NCI-H187 (cell line): ENCODE data around the gene PTPN13.
A peak's percentile ranks its signal among the peaks of the same experiment; 100 is the strongest.

Experiments
- DNase-seq, 2 experiments: peaks; one replicate each; lab custom pipeline; 2025; lab: John Stamatoyannopoulos, UW

The PTPN13 gene

GRCh38 chr4:86593688-86594558, at the start of gene PTPN13:
Gene PTPN13, plus strand, starts transcription at chr4:86594315. Its CDS starts 40,942 bp downstream, at chr4:86635257.
- DNase-seq, result peak; percentile 90 to 98

- no peak for DNase-seq
Observed at GRCh38 chr4:86547140-86547539, 47.0 kb upstream of the PTPN13 start.

- no peak for DNase-seq
Observed at GRCh38 chr4:86549163-86549788, 44.8 kb upstream of the PTPN13 start.

- DNase-seq, result no peak
Observed at GRCh38 chr4:86551387-86551786, 42.7 kb upstream of the PTPN13 start.

GRCh38 chr4:86554646-86555045, 39.5 kb upstream of the PTPN13 start:
- DNase-seq, result no peak

- no peak for DNase-seq
Observed at GRCh38 chr4:86556791-86557415, 37.2 kb upstream of the PTPN13 start.

- no peak for DNase-seq
Observed at GRCh38 chr4:86557526-86557925, 36.6 kb upstream of the PTPN13 start.

- DNase-seq, result no peak
Observed at GRCh38 chr4:86558258-86558657, 35.9 kb upstream of the PTPN13 start.

GRCh38 chr4:86558797-86559196, 35.3 kb upstream of the PTPN13 start:
- no peak for DNase-seq

- DNase-seq, result no peak
Observed at GRCh38 chr4:86560447-86560846, 33.7 kb upstream of the PTPN13 start.

- DNase-seq, result no peak
Observed at GRCh38 chr4:86561256-86561655, 32.9 kb upstream of the PTPN13 start.

- DNase-seq, result no peak
Observed at GRCh38 chr4:86563416-86563815, 30.7 kb upstream of the PTPN13 start.

- DNase-seq, result no peak
Observed at GRCh38 chr4:86564795-86565194, 29.3 kb upstream of the PTPN13 start.

- no peak for DNase-seq
Observed at GRCh38 chr4:86565651-86566050, 28.5 kb upstream of the PTPN13 start.

GRCh38 chr4:86569103-86569870, 24.8 kb upstream of the PTPN13 start:
- DNase-seq, result no peak

GRCh38 chr4:86579941-86580340, 14.2 kb upstream of the PTPN13 start:
- no peak for DNase-seq

- no peak for DNase-seq
Observed at GRCh38 chr4:86582410-86582809, 11.7 kb upstream of the PTPN13 start.

GRCh38 chr4:86586160-86586572, 7.9 kb upstream of the PTPN13 start:
- no peak for DNase-seq

- no peak for DNase-seq
Observed at GRCh38 chr4:86586626-86587380, 7.3 kb upstream of the PTPN13 start.

- DNase-seq, result no peak
Observed at GRCh38 chr4:86587381-86588140, 6.6 kb upstream of the PTPN13 start.
